BJ (cell line): ENCODE results near the gene PIH1D1. TPM values are rescaled to one million over a fixed set of nuclear protein-coding genes. Genes with fewer than 3 reads are reported as not detected.

ENCODE experiments used
- CTCF ChIA-PET: fragments of 350-600 bp; formaldehyde crosslinking; extraction: SDS; loops from one replicate; lab custom pipeline; 2021; ENCODE audit warnings: antibody characterized with exemption, inconsistent platforms; lab: Yijun Ruan, JAX
- POLR2A ChIA-PET: fragments of 300-600 bp; sonication (Branson Sonifier 250); formaldehyde crosslinking; extraction: SDS; loops from one replicate; lab custom pipeline; 2021; ENCODE audit warnings: antibody characterized with exemption; lab: Charles Lee
- DNase-seq: peaks from one replicate; pipeline ENCODE4 v3.0.0-alpha.2; 2011; ENCODE audit warnings: low read depth
- H3K27me3 ChIP-seq: 2 replicates; pipeline ENCODE4 v1.6.0; 2011; ENCODE audit warnings: low read length; ENCODE audit not compliant: control insufficient read depth, insufficient read depth
- H3K36me3 ChIP-seq: 2 replicates; pipeline ENCODE4 v1.5.1; 2011; ENCODE audit warnings: low read length; ENCODE audit not compliant: control insufficient read depth, insufficient read depth
- H3K4me3 ChIP-seq: 2 replicates; pipeline ENCODE4 v1.5.1; 2011; ENCODE audit warnings: low read depth, mild to moderate bottlenecking, control low read depth, low read length
- CTCF ChIP-seq: IDR thresholded peaks from 2 replicates; pipeline ENCODE4 v1.5.1; 2011; ENCODE audit warnings: low read depth, mild to moderate bottlenecking, control low read depth, inconsistent platforms, low read length, moderate library complexity; ENCODE audit not compliant: insufficient read depth
- polyA plus RNA-seq: library from polyadenylated mRNA; depleted of rRNA; stranded (reverse); fragments of >200 nt; gene quantifications from 2 replicates; pipeline ENCODE4 v1.2.3, GENCODE V29; 2011

PIH1D1 gene
- polyA plus RNA-seq, 1 experiment: 75.8 TPM

- no peak for DNase-seq
- Histone ChIP-seq H3K4me3 (no peak overlapping the region), H3K27me3 (peaks cover 72% of the 10 kb centered on the region), H3K36me3 (no peaks in the 10 kb centered on the region)
- POLR2A ChIA-PET: no interaction called here
- TF ChIP-seq CTCF: no peak
- CTCF ChIA-PET: interaction anchor here (0.7 to 2.3 kb wide), 4 partner anchors 8 to 203 kb away, joined by 3 to 6 read pairs (median 3); no protein-coding TSS in a partner anchor
Measured at GRCh38 chr19:49428547-49429451, 22.8 kb downstream of the PIH1D1 start.

GRCh38 chr19:49427855-49428546 is 23.6 kb downstream of the PIH1D1 start:
- ChIA-PET CTCF (interaction anchor here (0.6 to 2.3 kb wide), 2 partner anchors 15 to 20 kb away, joined by 3 to 6 read pairs; no protein-coding TSS in a partner anchor), POLR2A (no interaction called here)
- H3K27me3 ChIP-seq: peaks cover 75% of the 10 kb centered on the region
- no peak for DNase-seq
- no peak for TF ChIP-seq CTCF
- no peak overlapping the region for H3K4me3 ChIP-seq
- no peaks in the 10 kb centered on the region for H3K36me3 ChIP-seq

GRCh38 chr19:49427339-49427738 is 24.3 kb downstream of the PIH1D1 start:
- H3K36me3 ChIP-seq: no peaks in the 10 kb centered on the region
- CTCF ChIA-PET: interaction anchor here (1.0 to 2.3 kb wide), 3 partner anchors 13 to 37 kb away, joined by 3 to 6 read pairs (median 6); no protein-coding TSS in a partner anchor
- no peak overlapping the region for H3K4me3 ChIP-seq
- peaks cover 76% of the 10 kb centered on the region for H3K27me3 ChIP-seq
- no peak for TF ChIP-seq CTCF
- POLR2A ChIA-PET: no interaction called here
- DNase-seq: no peak

GRCh38 chr19:49425922-49426592 is 25.6 kb downstream of the PIH1D1 start:
- Histone ChIP-seq H3K4me3 (no peak overlapping the region), H3K36me3 (no peaks in the 10 kb centered on the region), H3K27me3 (peaks cover 82% of the 10 kb centered on the region)
- DNase-seq: no peak
- ChIA-PET CTCF (interaction anchor here (0.9 to 2.5 kb wide), 7 partner anchors 10 to 124 kb away, joined by 3 to 10 read pairs (median 6); no protein-coding TSS in a partner anchor), POLR2A (no interaction called here)
- TF ChIP-seq CTCF: no peak
